D721Med (cell line): ENCODE results near the gene HPRT1.

Source experiments
- DNase-seq: peaks from one replicate; pipeline ENCODE4 v3.0.0; 2011; ENCODE audit warnings: low spot score; ENCODE audit not compliant: insufficient read length
- FAIRE-seq: peaks from 2 replicates; lab custom pipeline; 2011; peaks lifted over from hg19 to GRCh38; lab: Jason Lieb, UNC
- CTCF ChIP-seq: IDR thresholded peaks from 2 replicates; pipeline ENCODE4 v1.5.1; 2012; ENCODE audit warnings: mild to moderate bottlenecking, control low read depth; ENCODE audit not compliant: insufficient read depth; ENCODE audit errors: missing control alignments

Gene HPRT1

GRCh38 chrX:134431894-134432293 is 28.1 kb upstream of the HPRT1 start:
- TF ChIP-seq CTCF: no peak
- FAIRE-seq (no peak), DNase-seq (no peak)

- TF ChIP-seq CTCF: no peak
- no peak for FAIRE-seq
- no peak for DNase-seq
Measured at GRCh38 chrX:134435894-134436293, 24.1 kb upstream of the HPRT1 start.

GRCh38 chrX:134443020-134443419 is 16.9 kb upstream of the HPRT1 start:
- FAIRE-seq: no peak
- no peak for TF ChIP-seq CTCF
- DNase-seq: no peak

- TF ChIP-seq CTCF: no peak
- FAIRE-seq: no peak
- DNase-seq: no peak
Measured at GRCh38 chrX:134443461-134443860, 16.5 kb upstream of the HPRT1 start.

- TF ChIP-seq CTCF: no peak
- FAIRE-seq: no peak
- DNase-seq: no peak
Measured at GRCh38 chrX:134444681-134445080, 15.3 kb upstream of the HPRT1 start.

GRCh38 chrX:134452596-134452995 is 7.4 kb upstream of the HPRT1 start:
- no peak for FAIRE-seq
- TF ChIP-seq CTCF: no peak

GRCh38 chrX:134453631-134454030 is 6.3 kb upstream of the HPRT1 start:
- FAIRE-seq (no peak), DNase-seq (no peak)
- no peak for TF ChIP-seq CTCF

More at GRCh38 chrX:134452596-134452995, 7.4 kb upstream of the HPRT1 start:
- DNase-seq: no peak
